Skin of body (tissue), 2 donors: Measurements from ENCODE around the gene YJU2. TPM values are rescaled to one million over a fixed set of nuclear protein-coding genes. Genes with fewer than 3 reads are reported as not detected.
A peak's percentile ranks its signal among the peaks of the same experiment; 100 is the strongest.
"Not testable (repeated sequence)": the region's sequence is repeated elsewhere in the genome, so short reads cannot be mapped to it uniquely, and the experiment has no call there.

Experiments used
- DNase-seq: peaks from one replicate; lab custom pipeline; 2025; lab: John Stamatoyannopoulos, UW
- total RNA-seq: library from RNA; depleted of rRNA; stranded (reverse); fragments of >200 nt; gene quantifications from one replicate; pipeline ENCODE4 v1.2.3, GENCODE V29; 2014

Gene YJU2
- total RNA-seq, result 12.7 TPM

DNA sequence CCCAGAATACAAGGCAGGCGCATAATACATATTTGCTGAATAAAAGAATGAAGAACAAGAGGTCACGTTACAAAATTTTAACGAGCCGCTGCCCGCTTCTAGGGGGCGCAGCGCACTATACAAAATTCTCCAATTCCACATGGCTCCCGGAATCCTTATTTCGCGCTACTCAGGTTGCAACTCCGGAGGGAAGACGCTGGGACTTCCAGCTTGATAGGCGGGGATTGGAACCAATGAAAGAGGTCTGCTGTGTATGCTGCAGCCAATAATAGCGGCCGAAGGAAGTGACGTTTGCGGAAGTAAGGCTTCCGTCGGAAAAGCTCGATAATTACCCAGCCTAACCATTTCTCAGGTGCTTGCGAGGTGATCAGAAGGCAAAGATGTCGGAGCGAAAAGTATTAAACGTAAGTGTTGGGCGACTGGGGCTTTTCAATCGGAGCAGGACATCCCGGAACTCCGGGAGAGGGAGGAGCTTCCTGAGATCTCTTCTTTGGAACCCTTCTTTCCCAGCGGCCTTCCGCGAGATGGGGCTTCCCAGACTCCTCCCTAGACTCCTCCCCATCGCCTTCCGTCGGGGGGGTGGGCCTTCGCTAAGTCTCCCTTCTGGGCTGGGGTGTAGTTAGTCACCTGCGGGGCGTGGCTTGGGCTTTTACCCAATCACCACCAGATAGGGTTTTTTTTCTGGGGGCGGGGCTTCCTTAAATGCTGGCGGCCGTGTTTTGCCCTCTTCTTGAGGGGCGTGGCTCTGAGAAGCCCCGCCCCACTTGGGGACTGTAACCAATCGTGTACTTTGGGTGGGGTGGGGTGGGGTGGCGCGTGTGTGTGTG, at the start of gene YJU2:
TSS of gene YJU2 (plus strand) at position 314 of the 827 bp plus-strand sequence. CDS start at position 381, 67 bp downstream.
- peak; percentile 99 for DNase-seq

DNA sequence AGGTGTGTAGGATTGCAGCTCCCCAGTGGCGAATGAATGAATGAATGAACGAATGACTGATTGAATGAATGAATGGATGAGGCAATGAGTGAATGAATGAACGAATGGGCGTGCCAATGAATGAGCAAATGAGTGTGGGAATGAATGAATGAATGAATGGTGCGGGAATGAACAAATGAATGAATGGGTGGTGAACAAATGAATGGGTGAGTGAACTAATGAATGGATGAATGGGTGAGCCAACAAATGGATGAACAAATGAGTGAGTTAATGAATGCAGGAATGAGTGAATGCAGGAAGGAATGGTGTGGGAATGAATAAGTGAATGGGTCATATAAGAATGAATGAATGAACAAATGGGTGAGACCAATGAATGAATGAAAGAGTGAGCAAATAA, 49.7 kb upstream of the YJU2 start:
- no peak for DNase-seq

- no peak for DNase-seq
Measured at GRCh38 chr19:4197625-4198466, 49.0 kb upstream of the YJU2 start.

DNA sequence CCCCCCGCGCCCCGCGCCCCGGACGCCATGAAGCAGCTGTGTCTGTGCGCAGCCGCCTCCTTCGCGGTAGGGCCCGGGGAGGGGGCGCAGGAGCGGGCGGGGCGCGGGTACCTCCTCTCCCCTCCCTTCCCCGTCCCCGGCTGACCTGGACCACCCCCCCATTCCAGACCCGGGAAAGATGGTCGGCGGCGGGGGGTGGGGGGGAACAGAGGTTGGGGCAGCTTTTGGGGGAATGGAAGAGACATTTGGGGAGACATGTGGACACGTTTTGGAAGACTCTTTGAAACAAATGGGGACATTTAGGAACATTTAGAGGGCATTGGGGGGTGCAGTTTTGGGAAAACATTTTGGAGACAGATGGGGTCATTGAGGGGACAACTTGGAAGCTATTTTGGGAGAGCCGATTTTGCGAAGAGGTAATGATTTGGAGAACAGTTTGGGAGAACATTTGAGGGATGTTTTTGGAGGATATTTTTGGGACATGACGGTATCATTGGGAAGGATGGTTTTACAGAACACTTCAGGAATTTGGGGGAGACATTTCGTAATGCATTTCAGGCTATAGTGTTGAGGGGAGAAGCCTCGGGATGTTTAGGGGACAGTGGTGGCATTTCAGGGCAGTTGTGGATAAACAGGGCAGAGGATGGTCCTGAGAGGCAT, 48.3 kb upstream of the YJU2 start:
- no peak for DNase-seq

- no peak for DNase-seq
Measured at GRCh38 chr19:4199699-4200293, 47.1 kb upstream of the YJU2 start.

GRCh38 chr19:4200940-4201542, 45.8 kb upstream of the YJU2 start:
- no peak for DNase-seq

DNA sequence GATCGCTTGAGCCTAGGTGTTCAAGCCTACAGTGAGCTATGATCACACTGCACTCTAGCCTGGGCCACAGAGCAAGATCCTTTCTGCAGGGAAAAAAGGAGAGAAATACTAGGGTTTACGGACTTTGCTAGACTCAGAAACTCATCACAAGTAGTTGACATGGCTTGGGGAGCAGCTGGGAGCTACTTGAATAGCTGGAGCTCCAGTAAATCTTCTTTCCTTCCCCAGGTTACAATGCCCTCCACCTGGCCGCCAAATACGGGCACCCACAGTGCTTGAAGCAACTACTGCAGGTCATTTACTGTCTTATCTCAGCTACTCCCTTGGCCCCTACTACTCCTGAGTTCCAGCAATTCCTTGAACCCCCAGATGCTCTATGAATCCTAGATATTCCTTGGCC, 45.1 kb upstream of the YJU2 start:
- no peak for DNase-seq

DNA sequence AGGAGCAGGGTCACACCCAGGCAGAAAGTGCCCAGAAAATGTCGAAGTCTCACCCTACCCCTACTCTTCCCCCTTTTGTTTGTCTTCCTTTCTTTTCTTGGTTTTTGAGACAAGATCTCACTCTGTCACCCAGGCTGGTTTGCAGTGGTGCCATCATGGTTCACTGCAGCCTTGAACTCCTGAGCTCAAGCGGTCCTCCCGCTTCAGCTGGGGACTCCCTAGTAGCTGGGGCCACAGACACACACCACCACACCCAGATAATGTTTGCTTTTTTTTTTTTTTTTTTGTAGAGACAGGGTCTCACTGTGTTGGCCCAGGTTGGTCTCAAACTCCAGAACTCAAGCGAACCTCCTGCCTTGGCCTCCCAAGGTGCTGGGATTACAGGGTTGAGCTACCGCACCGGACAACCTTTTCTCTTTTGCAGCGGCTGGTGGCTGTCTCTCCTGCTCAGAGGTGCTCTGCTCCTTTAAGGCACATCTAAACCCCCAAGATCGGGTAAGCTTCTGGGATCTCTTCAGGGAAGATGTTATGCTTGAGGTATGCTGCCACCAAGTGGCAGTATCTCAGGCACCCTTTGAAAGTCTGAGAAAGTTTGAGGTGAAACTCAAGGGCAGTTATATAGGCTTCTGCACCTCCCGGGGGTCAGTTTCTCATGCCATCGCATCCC, 39.9 kb upstream of the YJU2 start:
- no peak for DNase-seq

GRCh38 chr19:4208385-4209094, 38.3 kb upstream of the YJU2 start:
- no peak for DNase-seq

DNA sequence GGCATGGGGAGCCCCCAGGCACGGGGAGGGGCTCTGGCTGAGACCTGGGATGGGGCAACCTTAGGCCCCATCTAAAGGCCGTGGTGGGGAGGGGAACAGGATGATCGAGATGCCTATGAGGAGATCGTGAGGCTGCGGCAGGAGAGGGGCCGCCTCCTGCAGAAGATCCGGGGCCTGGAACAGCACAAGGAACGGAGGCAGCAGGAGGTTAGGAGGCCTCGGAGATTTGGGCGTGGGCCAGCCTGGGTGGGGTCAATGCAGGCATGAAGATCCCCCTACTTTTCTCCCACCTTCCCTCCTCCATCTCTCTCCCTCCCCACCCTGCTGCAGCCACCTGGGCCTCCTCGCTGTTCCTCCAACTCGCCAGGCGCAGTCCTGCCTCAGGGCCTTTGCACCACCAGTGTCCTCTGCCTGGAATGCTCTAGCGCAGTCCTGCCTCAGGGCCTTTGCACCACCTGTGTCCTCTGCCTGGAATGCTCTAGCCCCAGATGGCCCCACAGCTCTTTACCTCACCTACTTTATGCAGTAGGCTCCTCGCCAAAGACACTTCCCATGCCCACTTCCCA, 36.6 kb upstream of the YJU2 start:
- DNase-seq, result no peak

GRCh38 chr19:4213116-4213515, 33.8 kb upstream of the YJU2 start:
- no peak for DNase-seq

DNA sequence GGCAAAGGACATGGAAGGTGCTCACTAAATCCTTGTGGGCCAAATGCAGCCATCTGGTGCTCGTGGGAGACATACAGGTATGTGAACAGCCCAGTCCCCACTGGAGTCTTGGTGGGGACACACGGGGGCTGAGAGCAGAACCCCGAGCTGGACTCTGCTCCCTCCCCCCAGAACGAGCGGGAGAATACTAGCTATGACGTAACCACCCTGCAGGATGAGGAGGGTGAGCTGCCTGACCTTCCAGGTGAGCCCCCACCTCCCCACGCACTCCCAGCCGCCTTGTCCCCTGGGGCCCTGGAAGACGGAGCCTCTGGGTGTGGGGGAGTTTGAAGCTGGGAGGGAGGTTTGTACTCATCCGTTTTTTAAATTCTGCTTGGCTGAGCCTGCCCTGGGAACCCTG, 31.1 kb upstream of the YJU2 start:
- no peak for DNase-seq

GRCh38 chr19:4216846-4217245, 30.0 kb upstream of the YJU2 start:
- no peak for DNase-seq

DNA sequence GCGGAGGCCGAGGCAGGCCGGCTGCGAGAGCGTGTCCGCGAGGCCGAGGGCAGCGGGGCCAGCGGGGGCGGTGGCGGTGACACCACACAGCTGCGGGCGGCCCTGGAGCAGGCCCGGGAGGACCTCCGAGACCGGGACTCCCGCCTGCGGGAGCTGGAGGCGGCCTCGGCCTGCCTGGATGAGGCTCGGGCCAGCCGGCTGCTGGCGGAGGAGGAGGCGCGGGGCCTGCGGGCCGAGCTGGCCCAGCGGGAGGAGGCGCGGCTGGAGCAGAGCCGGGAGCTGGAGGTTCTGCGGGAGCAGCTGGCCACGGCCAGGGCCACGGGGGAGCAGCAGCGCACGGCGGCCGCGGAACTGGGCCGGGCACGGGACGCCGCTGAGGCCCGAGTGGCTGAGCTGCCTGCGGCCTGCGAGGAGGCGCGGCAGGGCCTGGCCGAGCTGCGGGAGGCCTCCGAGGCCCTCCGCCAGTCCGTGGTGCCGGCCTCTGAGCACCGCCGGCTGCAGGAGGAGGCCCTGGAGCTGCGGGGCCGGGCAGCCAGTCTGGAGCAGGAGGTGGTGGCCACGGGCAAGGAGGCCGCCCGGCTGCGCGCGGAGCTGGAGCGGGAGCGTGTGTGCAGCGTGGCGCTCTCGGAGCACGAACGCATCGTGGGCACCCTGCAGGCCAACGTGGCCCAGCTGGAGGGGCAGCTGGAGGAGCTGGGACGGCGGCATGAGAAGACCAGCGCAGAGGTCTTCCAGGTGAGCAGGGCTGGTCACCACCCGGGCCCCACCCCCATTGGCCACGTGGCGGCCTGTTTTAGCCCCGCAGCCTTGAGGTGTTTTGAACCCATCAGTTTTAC, 29.2 kb upstream of the YJU2 start:
- DNase-seq, result no peak

- DNase-seq, result not testable (repeated sequence)
Measured at GRCh38 chr19:4218523-4218922, 28.4 kb upstream of the YJU2 start.

DNA sequence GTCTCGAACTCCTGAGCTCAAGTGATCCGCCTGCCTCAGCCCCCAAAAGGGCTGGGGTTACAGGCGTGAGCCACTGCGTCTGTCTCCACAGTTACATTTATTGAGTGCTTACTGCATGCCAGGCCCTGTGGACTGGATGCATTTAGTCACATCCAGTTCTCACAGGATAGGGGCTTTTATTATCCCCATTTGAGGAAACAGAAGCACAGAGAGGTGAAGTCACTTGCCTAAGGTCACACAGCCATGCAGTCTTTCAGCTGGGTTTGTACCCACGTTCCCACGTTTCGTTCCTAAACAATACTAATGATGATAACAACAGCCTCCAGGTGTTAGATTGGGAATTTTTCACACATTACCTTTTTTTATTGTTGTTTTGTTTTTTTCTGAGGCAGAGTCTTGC, 26.7 kb upstream of the YJU2 start:
- no peak for DNase-seq

- no peak for DNase-seq
Measured at GRCh38 chr19:4224470-4224869, 22.4 kb upstream of the YJU2 start.

DNA sequence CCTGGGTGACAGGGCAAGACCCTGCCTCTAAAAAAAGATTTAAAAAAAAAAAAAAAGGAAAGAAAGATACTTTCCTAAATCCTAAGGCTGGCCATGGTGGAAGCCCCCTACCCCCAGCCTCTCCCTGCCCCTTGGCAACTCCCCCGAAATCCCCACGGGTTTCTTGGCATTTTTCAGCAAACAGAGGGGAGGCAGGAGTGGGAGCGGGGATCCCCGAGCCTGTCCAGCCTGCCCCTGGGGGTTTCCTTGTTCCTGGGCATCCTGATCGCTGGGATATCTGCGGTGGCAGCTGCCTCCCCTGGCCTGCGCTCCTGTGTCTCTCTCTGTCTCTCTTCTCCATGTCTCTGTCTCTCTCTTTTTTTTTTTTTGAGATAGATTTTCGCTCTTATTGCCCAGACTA, 21.0 kb upstream of the YJU2 start:
- DNase-seq, result no peak

DNA sequence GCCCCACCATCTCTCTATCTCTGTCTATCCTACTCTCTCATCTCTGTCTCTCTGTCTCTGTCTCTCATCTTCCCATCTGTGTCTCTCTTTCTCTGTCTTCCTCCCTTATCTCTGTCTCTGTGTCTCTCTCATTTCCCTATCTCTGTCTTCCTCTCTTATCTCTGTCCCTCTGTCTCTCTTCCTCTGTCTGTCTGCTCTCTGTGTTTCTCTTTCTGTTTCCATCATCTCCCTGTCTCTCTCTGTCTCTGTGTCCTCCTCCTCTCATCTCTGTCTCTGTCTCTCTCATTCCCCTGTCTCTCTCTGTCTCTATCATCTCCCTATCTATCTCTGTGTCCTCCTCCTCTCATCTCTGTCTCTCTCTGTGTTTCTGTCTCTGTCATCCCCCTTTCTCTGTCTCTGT, 19.1 kb upstream of the YJU2 start:
- DNase-seq, result no peak
